ENCODE data around the gene ZFAND3.

DNA sequence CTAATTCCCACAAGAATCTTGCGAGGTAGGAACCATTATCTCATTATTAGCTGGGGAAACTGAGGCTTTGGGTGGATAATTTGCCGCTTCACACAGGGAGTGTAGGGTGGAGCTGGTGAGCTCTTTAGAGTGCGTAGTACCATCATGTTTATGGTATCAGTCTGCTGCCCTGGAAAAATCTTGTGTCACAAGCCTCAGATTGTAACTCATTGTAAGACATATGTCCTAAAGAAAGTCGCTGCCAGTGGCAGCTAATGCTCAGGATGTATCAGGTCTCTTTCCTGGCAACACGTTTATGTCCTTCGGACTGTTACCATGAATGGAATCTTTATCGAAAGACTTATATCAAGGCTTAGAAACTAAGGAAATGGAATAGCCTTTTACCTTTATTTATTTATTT is 1.9 kb downstream of the ZFAND3 start:
- TF ChIP-seq, protein P1, sequence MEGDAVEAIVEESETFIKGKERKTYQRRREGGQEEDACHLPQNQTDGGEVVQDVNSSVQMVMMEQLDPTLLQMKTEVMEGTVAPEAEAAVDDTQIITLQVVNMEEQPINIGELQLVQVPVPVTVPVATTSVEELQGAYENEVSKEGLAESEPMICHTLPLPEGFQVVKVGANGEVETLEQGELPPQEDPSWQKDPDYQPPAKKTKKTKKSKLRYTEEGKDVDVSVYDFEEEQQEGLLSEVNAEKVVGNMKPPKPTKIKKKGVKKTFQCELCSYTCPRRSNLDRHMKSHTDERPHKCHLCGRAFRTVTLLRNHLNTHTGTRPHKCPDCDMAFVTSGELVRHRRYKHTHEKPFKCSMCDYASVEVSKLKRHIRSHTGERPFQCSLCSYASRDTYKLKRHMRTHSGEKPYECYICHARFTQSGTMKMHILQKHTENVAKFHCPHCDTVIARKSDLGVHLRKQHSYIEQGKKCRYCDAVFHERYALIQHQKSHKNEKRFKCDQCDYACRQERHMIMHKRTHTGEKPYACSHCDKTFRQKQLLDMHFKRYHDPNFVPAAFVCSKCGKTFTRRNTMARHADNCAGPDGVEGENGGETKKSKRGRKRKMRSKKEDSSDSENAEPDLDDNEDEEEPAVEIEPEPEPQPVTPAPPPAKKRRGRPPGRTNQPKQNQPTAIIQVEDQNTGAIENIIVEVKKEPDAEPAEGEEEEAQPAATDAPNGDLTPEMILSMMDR (IDR thresholded peaks at IDR 0.05; ENCODE audit: low read length), result no peak
- no peak for TF ChIP-seq EZH2 (IDR thresholded peaks at IDR 0.05; ENCODE audit: borderline replicate concordance, low read length)

Data from OCI-LY1 (cell line).